HG03469 (cell line): ENCODE measurements around the gene R3HDM4.
"Not testable (repeated sequence)": the region's sequence is repeated elsewhere in the genome, so short reads cannot be mapped to it uniquely, and the experiment has no call there.

Experiments
- ATAC-seq: cut with Tn5 transposase; IDR thresholded peaks from one replicate; pipeline ENCODE4 v1.9.1; 2021; ENCODE audit warnings: mild to moderate bottlenecking, moderate library complexity, moderate number of reproducible peaks; ENCODE audit not compliant: unreplicated experiment

The R3HDM4 gene

DNA sequence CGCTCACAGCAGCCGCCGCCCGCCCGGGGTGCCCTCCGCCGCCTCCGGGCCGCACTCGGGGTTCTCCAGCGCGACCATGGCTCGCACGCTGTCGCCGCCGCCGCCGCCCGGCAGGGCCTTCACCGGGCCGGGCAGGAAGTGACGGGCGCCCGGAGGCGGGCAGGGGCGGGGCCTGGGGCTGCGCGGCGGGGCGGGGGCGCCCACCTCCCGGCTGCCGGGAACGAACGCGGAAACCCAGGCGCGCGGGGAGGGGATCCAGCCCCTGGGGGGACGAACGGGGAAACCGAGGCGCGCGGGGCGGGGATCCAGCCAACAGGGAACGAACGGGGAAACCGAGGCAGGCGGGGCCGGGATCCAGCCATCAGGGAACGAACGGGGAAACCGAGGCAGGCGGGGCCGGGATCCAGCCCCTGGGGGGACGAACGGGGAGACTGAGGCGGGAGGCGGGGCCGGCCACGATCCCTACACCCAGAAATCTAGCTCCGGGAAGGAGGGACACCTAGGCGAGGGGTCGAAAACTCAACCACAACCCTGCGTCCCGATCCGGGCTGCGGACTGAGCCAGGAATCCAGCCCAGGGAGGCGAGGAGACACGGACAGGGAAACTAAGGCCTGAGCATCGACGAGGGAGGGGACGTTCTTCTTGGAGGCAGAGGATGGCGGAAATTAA is at the start of gene R3HDM4:
Gene R3HDM4 (minus strand): TSS at position 140 of the 669 bp plus-strand sequence. CDS start 62 bp downstream, at position 78.
- ATAC-seq, result no peak

DNA sequence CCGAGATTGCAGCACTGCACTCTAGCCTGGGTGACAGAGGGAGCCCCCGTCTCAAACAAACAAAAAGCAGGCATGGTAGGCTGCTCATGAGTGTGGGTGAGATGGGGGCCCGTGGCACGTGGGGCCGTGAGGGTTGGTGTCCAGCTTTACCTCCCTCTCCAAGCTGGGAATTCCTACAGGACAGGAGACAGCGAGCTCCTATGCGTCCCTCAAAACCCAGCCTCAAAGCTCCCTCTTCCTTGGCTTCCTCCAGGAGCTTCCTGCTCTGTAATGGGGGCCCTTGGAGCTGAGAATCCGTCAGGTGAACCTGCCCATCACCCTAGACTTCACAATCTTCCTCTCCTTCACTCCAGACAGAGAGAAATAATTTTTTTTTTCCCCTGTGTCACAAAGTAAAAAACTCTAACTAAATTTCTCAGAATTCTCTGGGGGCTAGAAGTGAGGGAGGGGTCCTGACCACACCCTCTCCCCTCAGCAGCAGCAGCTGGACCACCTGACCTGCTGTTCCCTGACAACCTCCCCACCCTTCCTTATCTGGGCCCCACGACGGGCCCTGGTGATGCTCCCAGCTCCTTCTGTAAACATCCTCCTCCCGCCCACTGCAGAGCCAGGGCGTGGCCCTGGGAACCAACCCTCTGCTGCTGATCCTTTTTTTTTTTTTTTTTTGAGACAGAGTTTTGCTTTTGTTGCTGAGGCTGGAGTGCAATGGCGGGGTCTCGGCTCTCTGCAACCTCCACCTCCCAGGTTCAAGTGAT is 49.0 kb upstream of the R3HDM4 start:
- no peak for ATAC-seq

DNA sequence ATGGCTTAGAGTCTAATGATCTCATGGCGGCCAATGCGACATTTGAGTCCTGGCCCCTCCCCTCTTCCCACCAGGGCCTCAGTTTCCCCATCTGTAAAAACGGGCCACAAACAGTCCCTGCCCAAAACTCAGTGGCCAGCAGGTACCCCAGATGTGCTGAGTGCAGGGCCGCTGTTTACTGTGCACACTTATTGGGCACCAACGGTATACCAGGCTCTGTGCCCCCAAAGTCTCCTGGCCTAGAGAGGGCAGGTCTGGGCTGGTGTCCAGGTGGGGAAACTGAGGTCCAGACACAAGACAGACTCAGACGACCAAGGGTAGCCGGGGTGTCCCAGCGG is 47.6 kb upstream of the R3HDM4 start:
- ATAC-seq, result no peak

DNA sequence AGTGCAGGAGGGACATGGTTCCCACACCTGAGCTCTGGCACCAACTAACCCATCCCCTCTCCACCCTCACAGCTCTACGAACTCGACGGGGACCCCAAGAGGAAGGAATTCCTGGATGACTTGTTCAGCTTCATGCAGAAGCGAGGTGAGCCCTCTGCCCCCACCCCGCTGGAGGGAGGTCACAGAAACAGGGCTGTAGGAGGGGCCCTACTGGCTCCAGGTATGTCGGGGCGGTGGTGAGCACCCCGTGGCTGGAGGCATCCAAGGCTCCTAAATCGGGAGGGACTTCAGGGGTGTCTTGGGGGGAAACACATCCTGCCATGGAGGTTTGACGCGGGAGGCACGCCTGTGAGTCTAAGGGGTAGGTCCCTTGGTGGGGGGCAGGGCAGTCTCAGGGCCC is 47.0 kb upstream of the R3HDM4 start:
- ATAC-seq, result no peak

DNA sequence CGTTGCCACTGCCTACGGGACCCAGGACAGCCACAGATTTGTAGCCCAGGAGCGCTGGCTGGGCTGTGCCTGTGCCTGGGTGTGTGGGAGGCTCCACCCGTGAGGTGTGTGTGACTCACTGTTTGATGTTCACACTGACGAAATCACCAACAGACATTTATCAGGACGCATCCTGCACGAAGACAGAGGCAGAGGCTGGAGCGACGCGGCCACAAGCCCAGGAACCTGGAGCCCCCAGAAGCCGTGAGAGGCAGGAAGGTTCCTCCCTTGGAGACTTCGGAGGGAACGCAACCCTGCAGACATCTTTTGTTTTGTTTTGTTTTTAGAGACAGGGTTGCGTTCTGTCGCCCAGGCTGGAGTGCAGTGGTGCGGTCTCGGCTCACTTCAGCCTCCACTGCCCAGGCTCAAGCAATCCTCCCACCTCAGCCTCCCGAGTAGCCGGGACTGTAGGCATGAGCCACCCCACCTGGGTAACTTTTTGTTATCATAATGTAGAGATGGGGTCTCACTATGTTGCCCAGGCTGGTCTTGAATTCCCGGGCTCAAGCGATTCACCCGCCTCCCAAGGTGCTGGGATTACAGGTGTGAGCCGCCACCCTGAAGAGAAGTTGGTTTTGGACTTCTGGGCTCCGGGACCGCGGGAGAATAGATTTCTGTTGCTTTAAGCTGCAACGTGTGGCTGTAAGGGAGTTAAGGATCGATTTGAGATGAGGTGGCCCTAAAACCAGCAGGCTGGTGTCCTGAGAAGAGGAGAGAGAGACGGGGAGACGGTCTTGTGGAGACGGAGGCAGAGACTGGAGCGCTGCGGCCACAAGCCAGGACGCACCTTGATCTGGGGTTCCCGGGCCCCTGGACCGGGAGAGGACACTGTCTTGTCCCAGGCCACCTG is 46.2 kb upstream of the R3HDM4 start:
- no peak for ATAC-seq

DNA sequence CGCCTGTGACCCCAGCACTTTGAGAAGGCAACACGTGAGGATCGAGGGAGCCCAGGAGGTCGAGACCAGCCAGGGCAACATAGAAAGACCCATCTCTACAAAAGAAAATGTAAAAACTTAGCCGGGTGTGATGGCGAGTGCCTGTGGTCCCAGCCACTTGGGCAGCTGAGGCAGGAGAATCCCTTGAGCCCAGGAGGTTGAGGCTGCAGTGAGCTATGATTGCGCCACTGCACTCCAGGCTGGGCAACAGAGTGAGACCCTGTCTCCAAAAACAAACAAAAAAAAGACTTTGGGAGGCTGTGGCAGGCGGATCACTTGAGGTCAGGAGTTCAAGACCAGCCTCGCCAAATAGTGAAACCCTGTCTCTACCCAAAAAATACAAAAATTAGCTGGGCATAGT is 44.6 kb upstream of the R3HDM4 start:
- ATAC-seq, result not testable (repeated sequence)

DNA sequence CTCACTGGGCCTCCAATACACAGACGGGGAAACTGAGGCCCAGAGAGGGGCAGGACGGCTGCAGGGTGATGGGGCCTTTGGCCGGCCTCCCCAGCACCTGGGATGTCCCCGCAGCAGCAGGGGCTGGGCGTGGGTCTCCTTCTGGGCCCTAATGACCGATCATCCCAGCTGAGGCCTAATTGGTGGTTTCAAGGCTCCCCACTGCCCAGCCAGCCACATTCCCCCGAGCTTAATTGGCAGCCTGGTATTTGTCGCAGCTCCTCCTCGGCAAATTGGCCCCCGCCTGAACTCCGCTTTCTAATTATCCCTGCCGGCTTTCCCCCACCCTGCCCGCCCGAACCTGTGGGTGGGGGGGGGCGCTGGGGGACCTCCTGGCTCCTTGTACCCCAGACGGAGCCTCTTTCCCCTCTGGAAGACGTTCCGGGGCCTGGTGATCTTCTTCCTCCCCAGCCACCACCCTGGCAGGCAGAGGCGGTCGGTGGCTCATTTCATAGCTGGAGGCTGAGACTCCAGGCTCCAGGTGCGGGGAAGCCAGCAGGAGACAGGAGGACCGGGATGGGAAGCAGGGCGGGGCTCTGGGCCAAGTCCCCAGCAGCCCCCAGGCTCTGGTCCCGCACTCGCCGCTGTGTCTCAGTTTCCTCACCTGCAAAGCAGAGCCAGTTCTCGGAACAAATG is 43.9 kb upstream of the R3HDM4 start:
- no peak for ATAC-seq

DNA sequence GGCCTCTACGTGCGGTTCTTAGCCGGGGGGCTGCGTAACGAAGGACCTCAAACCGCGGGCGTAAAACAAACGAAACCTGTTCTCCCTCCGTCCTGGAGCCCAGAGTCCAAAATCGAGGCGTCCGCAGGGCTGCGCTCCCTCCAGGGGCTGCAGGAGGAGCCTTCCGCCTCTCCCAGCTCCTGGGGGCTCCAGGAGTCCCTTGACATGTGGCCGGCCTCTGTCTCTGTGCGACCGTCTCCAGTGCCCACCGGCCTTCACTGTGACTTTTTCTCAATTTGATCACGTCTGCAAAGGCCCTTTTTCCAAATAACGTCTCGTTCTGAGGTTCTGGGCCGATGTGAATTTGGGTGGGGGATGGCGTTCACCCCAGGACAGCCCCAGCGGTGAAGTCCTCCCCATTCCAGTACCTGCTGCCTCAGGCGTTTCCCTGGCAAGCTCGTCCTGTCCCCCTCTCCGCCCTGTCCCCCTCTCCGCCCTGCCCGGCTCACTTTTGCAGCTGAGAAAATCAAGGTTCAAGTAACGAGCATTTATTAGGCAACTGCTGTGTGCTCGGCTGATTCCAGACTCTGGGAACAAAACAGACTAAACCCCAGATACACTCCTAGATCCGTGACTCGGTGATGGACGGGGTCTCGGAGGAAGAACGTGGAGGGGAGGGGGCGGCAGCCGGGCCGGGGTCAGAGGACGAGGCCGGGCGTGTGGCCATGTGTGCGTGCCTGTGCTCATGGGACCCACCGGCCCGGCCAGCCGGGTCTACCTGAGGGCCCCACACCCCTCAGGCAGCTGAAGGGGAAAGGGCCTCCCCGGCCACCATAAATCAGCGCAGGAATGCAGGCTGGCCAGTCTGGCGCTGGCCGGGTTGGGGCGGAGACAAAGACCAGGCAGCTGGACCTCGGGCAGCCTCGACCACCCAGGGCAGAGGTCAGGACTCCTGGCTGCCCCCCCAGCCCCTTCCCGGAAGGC is 43.1 kb upstream of the R3HDM4 start:
- ATAC-seq, result no peak

DNA sequence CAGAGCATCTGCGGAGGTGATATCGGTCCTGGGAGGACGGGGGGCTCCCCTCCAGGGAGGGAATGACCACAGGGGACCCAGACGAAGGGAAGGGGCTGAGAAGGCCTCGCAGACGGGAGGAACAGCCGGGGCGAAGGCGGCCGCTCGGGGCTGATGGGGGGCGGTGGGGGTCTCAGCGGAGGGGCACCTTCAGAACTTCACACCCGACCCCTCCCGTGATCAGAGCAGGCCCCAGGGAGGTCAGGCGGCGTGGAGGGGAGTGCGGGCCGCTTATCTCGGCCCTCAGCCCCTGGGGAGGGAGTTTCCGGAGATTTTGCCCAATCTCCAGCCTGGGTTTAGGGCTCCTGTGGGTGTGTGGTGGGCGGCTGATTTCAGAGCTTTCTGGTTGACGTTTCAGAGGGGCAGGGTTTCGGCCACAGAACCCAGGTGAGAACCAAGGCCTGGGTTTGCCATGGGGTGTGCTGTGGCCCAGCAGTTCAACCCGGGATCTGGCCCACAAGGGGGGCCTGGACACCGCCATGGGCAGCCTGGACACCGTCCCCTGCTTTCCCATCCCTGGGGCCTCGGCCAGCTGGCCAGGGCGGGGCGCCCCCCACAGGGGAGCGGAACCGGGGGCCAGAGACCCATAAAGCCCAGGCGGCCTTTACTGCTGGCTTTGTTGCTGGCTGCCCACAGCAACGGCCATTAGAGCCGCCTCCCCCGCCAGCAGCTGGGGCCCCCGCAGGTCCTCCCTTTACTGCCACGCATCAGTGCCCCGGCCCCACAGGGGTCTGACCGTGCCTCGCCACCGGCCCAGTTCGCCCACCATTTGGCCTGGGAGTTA is 41.9 kb upstream of the R3HDM4 start:
- no peak for ATAC-seq

DNA sequence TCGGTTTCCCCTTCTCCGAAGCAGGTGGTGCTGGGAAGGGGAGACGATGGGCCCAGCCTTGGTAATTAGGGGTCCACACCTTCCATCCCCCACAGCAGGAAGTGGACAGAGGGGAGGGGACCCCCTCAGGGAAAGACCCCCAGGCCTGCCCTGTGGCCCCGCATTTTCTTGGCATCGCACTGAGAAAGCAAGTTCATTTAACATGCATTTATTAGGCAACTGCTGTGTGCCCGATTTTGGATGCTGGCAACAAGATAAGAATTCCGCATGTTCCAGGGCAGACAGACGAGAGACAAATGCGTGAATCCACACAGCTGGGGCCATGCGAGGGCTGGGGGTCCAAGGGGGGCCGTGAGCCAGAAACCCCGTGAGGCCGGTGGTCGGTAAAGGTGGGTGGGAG is 41.3 kb upstream of the R3HDM4 start:
- no peak for ATAC-seq

DNA sequence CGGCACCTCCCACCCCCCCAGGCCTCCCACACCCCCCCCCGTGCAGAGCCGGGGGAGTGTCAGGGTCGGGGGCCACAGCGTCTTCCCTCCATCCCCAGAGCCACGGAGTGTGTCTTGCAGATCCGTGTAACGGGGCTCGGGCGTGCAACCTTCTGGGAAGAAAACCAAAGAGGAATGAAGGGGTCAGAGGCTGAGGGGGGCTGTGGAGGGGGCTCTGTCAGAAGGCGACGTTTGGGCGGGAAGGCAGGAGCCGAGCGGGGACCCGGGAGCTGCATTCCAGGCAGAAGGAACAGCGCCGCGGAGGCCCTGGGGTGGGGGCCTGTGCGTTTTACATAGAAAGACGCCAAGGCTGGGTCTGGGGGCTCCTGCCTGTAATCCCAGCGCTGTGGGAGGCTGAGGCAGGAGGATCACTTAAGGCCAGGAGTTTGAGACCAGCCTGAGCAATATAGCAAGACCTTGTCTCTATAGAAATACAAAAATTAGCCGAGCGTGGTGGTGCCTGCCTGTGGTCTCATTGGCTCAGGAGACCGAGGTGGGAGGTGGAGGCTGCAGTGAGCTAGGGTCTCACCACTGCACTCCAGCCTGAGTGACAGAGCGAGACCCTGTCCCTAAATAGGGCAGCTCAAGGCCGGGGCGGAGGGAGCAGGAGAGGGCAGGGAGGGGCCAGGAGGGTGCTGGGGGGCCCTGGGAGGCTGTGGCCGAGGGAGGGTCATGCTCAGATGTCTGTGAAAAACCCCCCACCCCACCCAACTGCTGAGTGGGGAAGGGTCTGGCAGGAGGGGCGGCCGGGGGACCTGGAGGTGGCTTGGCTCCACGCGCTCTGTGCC is 40.6 kb upstream of the R3HDM4 start:
- ATAC-seq, result no peak

DNA sequence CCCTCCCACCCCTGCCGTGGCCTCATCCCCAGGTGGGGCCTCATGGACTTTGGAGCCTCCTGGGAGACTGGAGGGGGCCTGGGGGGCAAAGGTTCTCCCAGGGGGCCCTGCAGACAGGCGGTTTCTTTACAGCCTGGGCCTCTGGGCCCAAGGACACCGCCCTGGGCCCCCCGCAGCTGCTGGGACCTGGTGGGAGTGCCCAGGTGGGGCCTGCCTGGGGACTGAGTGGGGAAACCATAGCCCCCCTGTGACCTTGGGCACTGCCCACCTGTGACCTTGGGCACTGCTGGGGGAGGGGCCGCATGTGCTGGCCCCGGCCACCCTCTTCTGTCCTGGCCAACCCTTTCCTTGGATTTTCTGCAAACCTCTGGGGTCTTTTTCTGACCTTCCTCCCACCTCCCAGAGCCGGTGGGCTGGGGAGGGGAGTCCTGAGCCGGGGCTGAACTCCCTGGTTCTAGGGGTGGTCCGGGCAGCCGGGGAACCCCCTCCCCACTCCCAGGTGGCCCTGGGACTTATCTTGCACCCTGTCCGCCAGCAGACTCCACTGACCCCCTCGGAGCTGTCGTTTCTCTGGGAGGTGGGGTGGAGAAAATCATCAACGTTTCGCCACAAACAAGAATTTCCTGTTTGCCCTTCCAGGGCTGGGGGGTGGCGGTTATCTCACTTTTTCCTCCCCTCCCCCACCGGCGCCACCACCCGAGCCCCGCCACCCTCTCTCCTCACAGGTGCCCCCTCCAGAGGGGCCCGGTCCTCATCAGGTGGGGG is 39.8 kb upstream of the R3HDM4 start:
- ATAC-seq, result no peak

DNA sequence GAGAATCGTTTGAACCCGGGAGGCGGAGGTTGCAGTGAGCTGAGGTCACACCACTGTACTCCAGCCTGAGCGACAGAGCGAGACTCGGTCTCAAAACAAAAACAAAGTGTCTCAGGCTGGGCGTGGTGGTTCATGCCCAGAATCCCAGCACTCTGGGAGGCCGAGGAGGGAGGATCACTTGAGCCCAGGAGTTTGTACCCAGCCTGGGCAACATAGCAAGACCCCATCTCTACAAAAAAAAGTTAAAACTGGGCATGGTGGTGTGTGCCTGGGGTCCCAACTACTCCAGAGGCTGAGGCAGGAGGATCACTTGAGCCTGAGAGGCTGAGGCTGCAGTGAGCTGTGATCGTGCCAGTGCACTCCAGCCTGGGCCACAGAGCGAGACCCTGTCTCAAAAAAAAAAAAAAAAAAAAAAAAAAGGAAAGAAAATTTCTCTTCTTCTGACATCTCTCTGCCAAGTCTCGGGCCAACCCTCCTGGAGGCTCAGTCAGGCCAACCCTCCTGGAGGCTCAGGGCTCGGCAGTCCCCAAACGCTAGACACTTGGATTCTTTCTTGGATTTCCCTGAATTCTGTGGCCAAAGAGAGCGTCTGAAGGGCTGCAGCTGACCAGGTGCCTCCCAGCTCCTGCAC is 39.1 kb upstream of the R3HDM4 start:
- no peak for ATAC-seq

DNA sequence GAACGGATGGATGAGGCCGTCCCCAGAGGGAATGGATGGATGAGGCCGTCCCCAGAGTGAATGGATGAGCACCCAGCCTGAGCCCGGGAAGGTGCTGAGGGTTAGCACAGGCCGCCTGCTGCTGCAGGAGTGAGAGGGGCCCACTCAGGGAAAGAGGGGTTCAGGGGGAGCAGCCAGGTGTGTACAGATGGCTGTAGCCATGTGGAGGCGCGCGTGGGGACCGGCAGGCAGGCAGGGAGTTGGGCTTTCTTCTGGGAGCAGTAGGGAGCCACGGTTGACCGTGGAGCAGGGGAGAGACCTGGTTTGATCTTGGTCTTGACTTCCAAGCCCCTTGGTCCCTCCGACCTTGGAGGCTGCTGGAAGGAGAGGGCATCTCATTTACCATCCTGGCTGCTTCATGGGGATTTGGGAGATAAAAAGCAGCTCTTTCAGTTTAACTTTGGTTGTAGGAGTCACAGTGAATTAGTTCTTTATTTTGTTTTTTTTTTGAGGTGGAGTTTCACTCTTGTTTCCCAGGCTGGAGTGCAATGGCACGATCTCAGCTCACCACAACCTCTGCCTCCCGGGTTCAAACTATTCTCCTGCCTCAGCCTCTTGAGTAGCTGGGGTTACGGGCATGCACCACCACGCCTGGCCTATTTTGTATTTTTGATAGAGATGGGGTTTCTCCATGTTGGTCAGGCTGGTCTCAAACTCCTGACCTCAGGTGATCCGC is 37.5 kb upstream of the R3HDM4 start:
- no peak for ATAC-seq

DNA sequence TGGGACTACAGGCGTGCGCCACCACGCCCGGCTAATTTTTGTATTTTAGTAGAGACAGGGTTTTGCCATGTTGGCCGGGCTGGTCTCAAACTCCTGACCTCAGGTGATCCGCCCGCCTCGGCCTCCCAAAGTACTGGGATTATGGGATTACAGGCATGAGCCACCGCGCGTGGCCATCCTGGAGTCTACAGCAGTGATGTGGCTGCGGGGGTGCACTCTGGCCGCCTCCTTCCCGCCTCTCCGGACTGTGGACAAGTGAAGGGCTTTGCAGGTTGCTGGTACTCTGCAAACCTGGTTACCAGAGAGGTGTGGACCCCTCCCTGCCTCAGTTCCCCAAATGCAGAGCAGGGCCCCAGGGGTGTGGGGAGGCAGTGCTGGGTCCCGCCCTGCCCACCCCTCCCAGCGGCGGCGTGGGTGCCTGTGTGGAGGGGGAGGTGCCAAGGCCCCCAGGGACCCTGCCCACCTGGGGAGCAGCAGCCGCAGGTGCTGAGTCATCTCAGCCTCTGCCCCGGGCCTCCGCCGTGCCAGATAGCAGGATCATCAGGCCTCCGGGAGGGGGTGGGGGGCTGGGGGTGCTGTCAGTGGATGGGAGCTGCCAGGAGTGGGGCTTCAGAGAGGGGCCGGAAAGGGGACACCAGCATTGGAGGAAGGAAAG is 36.0 kb upstream of the R3HDM4 start:
- ATAC-seq, result no peak
